ENCODE data around the gene MAP4K5.
A peak's percentile ranks its signal among the peaks of the same experiment; 100 is the strongest.
"Not testable (repeated sequence)": the region's sequence is repeated elsewhere in the genome, so short reads cannot be mapped to it uniquely, and the experiment has no call there.

MAP4K5 gene

DNA sequence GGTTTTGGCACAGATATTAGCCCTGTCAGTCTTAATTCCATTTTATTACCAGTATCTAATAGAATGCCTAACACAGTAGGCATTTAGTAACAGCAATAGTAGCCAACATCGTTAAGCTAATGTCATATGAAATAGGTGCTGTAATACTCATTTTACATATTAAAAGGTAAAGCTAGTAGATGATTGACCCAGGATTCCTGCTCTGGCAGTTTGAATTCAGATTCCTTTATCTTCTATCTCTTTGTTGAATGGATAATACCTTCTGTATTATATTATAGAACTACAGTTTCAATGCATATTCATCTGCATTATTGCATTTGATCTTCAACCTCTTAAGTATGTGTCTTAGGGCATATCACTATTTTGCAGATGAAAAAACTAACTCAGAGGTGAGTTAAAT, 30.5 kb upstream of the MAP4K5 start:
- POLR2A ChIA-PET = no interaction called here
- CTCF ChIA-PET = interaction anchor here (1.0 to 1.6 kb wide), 2 partner anchors 20 to 215 kb away, joined by 3 to 4 read pairs; no protein-coding TSS in a partner anchor
- DNase-seq (ENCODE audit: extremely low spot score) = no peak
- TF ChIP-seq, protein P1, sequence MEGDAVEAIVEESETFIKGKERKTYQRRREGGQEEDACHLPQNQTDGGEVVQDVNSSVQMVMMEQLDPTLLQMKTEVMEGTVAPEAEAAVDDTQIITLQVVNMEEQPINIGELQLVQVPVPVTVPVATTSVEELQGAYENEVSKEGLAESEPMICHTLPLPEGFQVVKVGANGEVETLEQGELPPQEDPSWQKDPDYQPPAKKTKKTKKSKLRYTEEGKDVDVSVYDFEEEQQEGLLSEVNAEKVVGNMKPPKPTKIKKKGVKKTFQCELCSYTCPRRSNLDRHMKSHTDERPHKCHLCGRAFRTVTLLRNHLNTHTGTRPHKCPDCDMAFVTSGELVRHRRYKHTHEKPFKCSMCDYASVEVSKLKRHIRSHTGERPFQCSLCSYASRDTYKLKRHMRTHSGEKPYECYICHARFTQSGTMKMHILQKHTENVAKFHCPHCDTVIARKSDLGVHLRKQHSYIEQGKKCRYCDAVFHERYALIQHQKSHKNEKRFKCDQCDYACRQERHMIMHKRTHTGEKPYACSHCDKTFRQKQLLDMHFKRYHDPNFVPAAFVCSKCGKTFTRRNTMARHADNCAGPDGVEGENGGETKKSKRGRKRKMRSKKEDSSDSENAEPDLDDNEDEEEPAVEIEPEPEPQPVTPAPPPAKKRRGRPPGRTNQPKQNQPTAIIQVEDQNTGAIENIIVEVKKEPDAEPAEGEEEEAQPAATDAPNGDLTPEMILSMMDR (IDR thresholded peaks at IDR 0.05; ENCODE audit: control extremely low read depth, extremely low read depth, low read depth, missing control alignments) = no peak

DNA sequence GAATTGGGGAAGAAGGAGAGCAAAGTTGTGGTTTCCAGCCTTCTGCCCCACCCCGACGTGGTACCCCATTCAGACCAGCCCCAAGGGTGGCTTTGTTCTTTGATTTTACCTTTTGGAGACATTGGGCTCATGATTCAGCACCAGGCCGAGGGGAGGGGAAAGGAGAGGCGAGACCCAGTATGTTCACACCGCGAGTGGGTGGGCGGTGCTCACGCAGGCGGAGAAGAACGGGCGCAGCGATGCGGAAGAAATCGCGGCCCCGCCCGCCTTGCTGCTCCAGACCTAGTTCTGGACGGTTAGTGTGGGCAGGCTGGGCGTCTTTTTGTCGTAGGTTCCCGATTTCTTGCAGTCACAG, 28.5 kb upstream of the MAP4K5 start:
- CTCF ChIA-PET = interaction anchor here (1.4 kb wide), 1 partner anchor 153 kb away, joined by 3 read pairs; no protein-coding TSS in a partner anchor
- POLR2A ChIA-PET = no interaction called here
- TF ChIP-seq, protein P1 (IDR thresholded peaks at IDR 0.05; ENCODE audit: control extremely low read depth, extremely low read depth, low read depth, missing control alignments) = no peak
- DNase-seq (ENCODE audit: extremely low spot score) = peak; percentile 11

DNA sequence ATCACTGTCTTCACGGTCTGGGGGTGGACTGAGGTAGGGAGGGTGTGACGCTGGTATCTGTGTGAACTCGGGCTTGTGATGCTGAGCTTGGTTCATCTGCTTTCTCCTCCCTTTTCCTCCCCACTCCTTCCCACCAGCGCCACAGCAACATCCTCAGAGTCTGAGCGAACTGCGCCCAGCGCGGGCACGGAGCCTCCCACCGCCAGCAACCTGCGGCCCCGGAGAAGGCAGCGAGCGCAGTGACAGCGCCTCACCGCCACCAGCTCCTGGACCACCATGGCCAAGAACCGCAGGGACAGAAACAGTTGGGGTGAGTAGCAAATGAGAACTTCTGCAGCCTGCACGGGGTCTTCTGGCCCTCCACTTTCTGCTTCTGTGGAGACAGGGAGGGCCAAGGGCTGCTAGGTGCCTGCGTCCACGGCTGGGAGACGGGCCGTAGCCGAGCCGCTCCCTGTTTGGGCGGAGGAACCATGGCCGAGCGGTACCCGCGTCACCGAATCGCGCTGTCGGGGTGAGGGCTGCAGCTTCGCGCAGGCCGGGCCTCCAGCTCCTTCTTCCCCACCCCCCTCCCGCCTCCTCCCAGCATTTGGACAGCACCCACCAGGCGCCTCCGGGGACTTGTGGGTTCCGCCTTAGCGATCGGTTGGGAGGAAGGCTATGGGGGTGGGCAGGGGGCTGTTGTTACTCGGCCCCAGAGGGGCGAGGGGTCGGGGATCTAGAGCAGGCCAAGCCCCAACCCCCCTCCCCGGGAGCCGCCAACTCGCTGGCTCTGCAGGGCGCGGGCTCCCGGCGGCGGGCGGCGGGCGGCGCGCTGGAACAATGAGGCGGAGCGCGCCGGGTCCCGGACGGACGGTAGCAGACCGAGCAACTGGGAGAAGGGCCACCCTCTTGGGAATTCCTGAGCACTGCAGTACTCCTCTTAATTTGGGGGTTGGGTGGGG, 27.9 kb upstream of the MAP4K5 start, which contains the start of gene ATL1:
ATL1 (plus strand) TSS at position 156 of the 941 bp plus-strand sequence; CDS start at position 277, 121 bp downstream.
- peak; percentile 64 for DNase-seq (ENCODE audit: extremely low spot score)
- ChIA-PET CTCF (interaction anchor here (0.9 to 1.4 kb wide), 4 partner anchors 16 to 214 kb away, joined by 3 to 5 read pairs (median 4); no protein-coding TSS in a partner anchor), POLR2A (no interaction called here)
- TF ChIP-seq, protein P1 (IDR thresholded peaks at IDR 0.05; ENCODE audit: control extremely low read depth, extremely low read depth, low read depth, missing control alignments) = no peak

DNA sequence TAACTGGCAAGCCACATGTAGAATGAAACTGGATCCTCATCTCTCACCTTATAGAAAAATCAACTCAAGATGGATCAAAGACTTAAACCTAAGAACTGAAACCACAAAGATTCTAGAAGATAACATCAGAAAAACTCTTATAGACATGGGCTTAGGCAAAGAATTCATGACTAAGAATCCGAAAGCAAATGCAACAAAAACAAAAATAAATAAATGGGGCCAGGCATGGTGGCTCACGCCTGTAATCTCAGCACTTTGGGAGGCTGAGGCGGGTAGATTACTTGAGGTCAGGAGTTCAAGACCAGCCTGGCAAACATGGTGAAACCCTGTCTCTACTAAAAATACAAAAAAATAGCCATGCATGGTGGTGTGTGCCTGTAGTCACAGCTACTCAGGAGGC, 20.4 kb upstream of the MAP4K5 start:
- DNase-seq (ENCODE audit: extremely low spot score); POLR2A ChIA-PET: not testable (repeated sequence)
- CTCF ChIA-PET = interaction anchor here (1.0 kb wide), 1 partner anchor 9 kb away, joined by 3 read pairs; no protein-coding TSS in a partner anchor

GRCh38 chr14:50551877-50552276, 19.5 kb upstream of the MAP4K5 start:
- no peak for DNase-seq (ENCODE audit: extremely low spot score)
- CTCF ChIA-PET = no interaction called here
- POLR2A ChIA-PET = no interaction called here
- TF ChIP-seq, protein P1 (IDR thresholded peaks at IDR 0.05; ENCODE audit: control extremely low read depth, extremely low read depth, low read depth, missing control alignments) = no peak

GRCh38 chr14:50550294-50550693, 17.9 kb upstream of the MAP4K5 start:
- CTCF ChIA-PET = interaction anchor here (1.5 kb wide), 1 partner anchor 229 kb away, joined by 4 read pairs; no protein-coding TSS in a partner anchor
- POLR2A ChIA-PET = no interaction called here
- no peak for DNase-seq (ENCODE audit: extremely low spot score)
- TF ChIP-seq, protein P1 (IDR thresholded peaks at IDR 0.05; ENCODE audit: control extremely low read depth, extremely low read depth, low read depth, missing control alignments) = no peak

DNA sequence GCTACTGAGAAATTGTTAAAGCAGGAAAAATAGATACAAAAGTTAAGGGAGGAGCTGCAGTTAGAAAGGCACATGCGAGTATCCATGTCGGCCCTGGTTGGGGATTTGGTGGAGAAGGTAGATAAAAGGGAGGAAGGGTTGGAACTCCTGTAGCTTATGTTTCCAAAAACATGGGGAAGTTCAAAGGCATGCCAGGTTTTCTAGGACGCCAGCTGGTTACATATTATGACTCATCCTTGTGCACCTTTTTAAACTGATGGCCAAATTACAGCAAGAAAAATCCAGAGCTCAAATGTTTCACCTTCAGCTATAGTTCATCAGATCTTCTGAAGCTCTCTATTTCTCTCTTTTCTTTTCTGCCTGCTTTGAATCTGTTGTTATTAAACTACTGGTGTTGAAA, 13.2 kb upstream of the MAP4K5 start:
- TF ChIP-seq, protein P1 (IDR thresholded peaks at IDR 0.05; ENCODE audit: control extremely low read depth, extremely low read depth, low read depth, missing control alignments) = no peak
- no peak for DNase-seq (ENCODE audit: extremely low spot score)
- POLR2A ChIA-PET = no interaction called here
- CTCF ChIA-PET = interaction anchor here (1.3 to 8.0 kb wide), 4 partner anchors 12 to 314 kb away, joined by 3 to 84 read pairs (median 8); no protein-coding TSS in a partner anchor

Data from GM10248 (cell line).